Measurements from ENCODE around the gene SSBP3.
"Not testable (repeated sequence)": the region's sequence is repeated elsewhere in the genome, so short reads cannot be mapped to it uniquely, and the experiment has no call there.

Gene SSBP3

GRCh38 chr1:54239035-54239383 is 167.2 kb downstream of the SSBP3 start:
- DNase-seq, result no peak

- no peak for DNase-seq
Measured at GRCh38 chr1:54238353-54239034, 167.7 kb downstream of the SSBP3 start.

- DNase-seq, result no peak
Measured at GRCh38 chr1:54237586-54237985, 168.6 kb downstream of the SSBP3 start.

- no peak for DNase-seq
Measured at GRCh38 chr1:54234284-54234683, 171.9 kb downstream of the SSBP3 start.

- not testable (repeated sequence) for DNase-seq
Measured at GRCh38 chr1:54233196-54233595, 173.0 kb downstream of the SSBP3 start.

- no peak for DNase-seq
Measured at GRCh38 chr1:54230507-54231339, 175.5 kb downstream of the SSBP3 start.

- no peak for DNase-seq
Measured at GRCh38 chr1:54229281-54229891, 176.8 kb downstream of the SSBP3 start.

- DNase-seq, result no peak
Measured at GRCh38 chr1:54228638-54229079, 177.5 kb downstream of the SSBP3 start.

- DNase-seq, result no peak
Measured at GRCh38 chr1:54227891-54228310, 178.3 kb downstream of the SSBP3 start.

GRCh38 chr1:54227091-54227602 is 179.0 kb downstream of the SSBP3 start:
- peak; percentile 2 for DNase-seq

- DNase-seq, result no peak
Measured at GRCh38 chr1:54225986-54226559, 180.1 kb downstream of the SSBP3 start.

- DNase-seq, result no peak
Measured at GRCh38 chr1:54225378-54225777, 180.8 kb downstream of the SSBP3 start.

- no peak for DNase-seq
Measured at GRCh38 chr1:54224233-54224632, 182.0 kb downstream of the SSBP3 start.

GRCh38 chr1:54223441-54224202 is 182.6 kb downstream of the SSBP3 start:
- no peak for DNase-seq

GRCh38 chr1:54222711-54223110 is 183.5 kb downstream of the SSBP3 start:
- no peak for DNase-seq

GRCh38 chr1:54221867-54222484 is 184.2 kb downstream of the SSBP3 start:
- peak; percentile 5 for DNase-seq

- DNase-seq, result no peak
Measured at GRCh38 chr1:54221113-54221834, 184.9 kb downstream of the SSBP3 start.

GRCh38 chr1:54220004-54220811 is 186.0 kb downstream of the SSBP3 start:
- no peak for DNase-seq

GRCh38 chr1:54219688-54220003 is 186.5 kb downstream of the SSBP3 start:
- no peak for DNase-seq

- DNase-seq, result peak; percentile 62
Measured at GRCh38 chr1:54218883-54219687, 187.1 kb downstream of the SSBP3 start.
